Pancreas (tissue), 10 donors: ENCODE data around the gene ZSCAN1. TPM values are rescaled to one million over a fixed set of nuclear protein-coding genes. Genes with fewer than 3 reads are reported as not detected.
A peak's percentile ranks its signal among the peaks of the same experiment; 100 is the strongest.

Source experiments
- ATAC-seq, 4 donors: fragments of 200-7000 bp; cut with Tn5 transposase; one replicate each; pipeline versions ENCODE4 v1.8.0 to v1.9.1; 2020; ENCODE audit warnings: mild to moderate bottlenecking in 4 of 4, moderate library complexity in 4 of 4
- DNase-seq, 6 donors: peaks; one replicate each; pipeline ENCODE4 v3.0.0-alpha.2; 2020
- FAIRE-seq: peaks from 2 replicates; lab custom pipeline; 2012; peaks lifted over from hg19 to GRCh38; lab: Jason Lieb, UNC
- H3K27ac ChIP-seq, 4 donors: fragments of 200-600 bp; sonication (generic); 1 replicate in 3 of 4; 2 replicates in 1 of 4; pipeline versions ENCODE4 v1.5.0 to v1.8.0; 2020
- H3K27me3 ChIP-seq, 4 donors: fragments of 200-600 bp; one replicate each; pipeline ENCODE4 v1.8.0; 2021
- H3K36me3 ChIP-seq, 3 donors: fragments of 200-600 bp; sonication (generic) in 1 of 3; one replicate each; pipeline versions ENCODE4 v1.5.0 to v1.8.0; 2020 to 2021
- H3K4me1 ChIP-seq, 3 donors: fragments of 200-600 bp; one replicate each; pipeline ENCODE4 v1.8.0; 2021
- H3K4me3 ChIP-seq, 4 donors: fragments of 200-600 bp; sonication (generic) in 2 of 4; one replicate each; pipeline versions ENCODE4 v1.5.0 to v1.8.0; 2020 to 2021
- H3K9me3 ChIP-seq, 4 donors: fragments of 200-600 bp; one replicate each; pipeline ENCODE4 v1.8.0; 2021
- WGBS, 2 donors: extraction: QIAGEN DNeasy Blood & Tissue Kit; methylation state at CpG; one replicate each; pipeline ENCODE4 v1.1.7; 2013; 5-methylcytosine and 5-hydroxymethylcytosine counted together
- intact Hi-C, 3 donors: fragments of 100-400 bp; cut with DNase I; formaldehyde crosslinking; loops; one replicate each; pipeline versions ENCODE4 v1.11.1 to v1.14.2; 2022
- polyA plus RNA-seq, 2 donors: library from polyadenylated mRNA; stranded (reverse); fragments of 200-250 nt; gene quantifications; one replicate each; pipeline ENCODE4 v1.2.3, GENCODE V29; 2013
- total RNA-seq, 6 donors: library from RNA; stranded (reverse); fragmentation: NEBNext Ultra II Directional in 4 of 6; extraction: Animal tissue kit (Norgen Biotek cat#: 25700) in 4 of 6; gene quantifications; one replicate each; pipeline versions ENCODE4 v1.2.1 to v1.2.4, GENCODE V29; 2021 to 2023
- TF ChIP-seq, protein P1 (sequence below), 4 donors: fragments of 200-600 bp; sonication (generic) in 3 of 4; IDR thresholded peaks; one replicate each; pipeline versions ENCODE4 v1.5.0 to v1.8.0; 2021; ENCODE audit warnings: antibody characterized with exemption in 4 of 4
- donor health status: healthy with polysubstance abuse.
- donor health status: DM: no; HTN: no; CAD: no; lungs with moderate emphysema.
- donor health status: DM: no; HTN: no; CAD: no.
- donor health status: control.
- donor health status: control.
- donor health status: Bipolar disorder and iron deficiency.
- donor health status: DM: yes; HTN: yes; CAD: no.
- donor health status: DM: no; HTN: no; CAD: no.
- donor health status: DM: no; HTN: no; CAD: no.
- donor health status: DM: yes; HTN: yes; CAD: no.

ZSCAN1 gene
- total and polyA plus RNA-seq, 8 donors: 0.25 to 7.1 (median 0.34) TPM; not detected in 1

DNA sequence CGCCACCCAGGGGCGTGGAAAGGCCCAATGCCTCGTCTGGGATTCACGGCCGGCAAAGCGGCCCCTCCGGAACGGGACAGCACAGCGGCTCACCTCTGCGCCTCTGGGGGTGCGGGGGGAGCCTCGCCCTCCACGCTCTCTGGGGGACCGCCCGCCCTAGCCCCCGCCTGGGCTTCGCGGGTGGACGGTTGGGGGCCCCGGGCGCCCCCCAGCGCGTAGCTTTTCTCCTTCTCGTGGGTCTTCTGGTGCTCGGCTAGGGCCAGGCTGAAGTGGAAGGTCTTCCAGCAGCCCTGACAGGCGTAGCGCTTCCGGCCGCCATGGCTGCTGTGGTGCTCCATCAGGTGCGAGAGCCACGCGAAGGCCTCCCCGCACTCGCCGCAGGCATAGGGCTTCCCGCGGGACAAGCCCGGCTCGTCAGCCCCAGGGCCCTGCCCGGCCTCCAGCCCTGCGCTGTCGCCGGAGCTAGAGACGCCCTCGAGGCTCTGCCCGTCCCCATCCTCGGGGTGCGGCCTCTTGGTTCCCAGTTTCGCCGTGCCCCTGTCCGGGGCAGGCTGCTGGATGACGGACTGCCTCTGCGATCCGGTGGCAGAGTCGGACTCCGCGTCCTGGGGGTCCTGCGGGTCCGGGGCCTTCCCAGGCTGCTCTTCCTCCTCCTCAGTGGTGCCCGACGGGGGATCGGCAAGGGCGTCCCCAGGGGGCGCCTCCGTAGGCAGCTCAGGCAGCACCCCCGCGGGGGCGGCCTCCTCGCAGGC lies 50.9 kb downstream of the ZSCAN1 start:
- TF ChIP-seq, protein P1, sequence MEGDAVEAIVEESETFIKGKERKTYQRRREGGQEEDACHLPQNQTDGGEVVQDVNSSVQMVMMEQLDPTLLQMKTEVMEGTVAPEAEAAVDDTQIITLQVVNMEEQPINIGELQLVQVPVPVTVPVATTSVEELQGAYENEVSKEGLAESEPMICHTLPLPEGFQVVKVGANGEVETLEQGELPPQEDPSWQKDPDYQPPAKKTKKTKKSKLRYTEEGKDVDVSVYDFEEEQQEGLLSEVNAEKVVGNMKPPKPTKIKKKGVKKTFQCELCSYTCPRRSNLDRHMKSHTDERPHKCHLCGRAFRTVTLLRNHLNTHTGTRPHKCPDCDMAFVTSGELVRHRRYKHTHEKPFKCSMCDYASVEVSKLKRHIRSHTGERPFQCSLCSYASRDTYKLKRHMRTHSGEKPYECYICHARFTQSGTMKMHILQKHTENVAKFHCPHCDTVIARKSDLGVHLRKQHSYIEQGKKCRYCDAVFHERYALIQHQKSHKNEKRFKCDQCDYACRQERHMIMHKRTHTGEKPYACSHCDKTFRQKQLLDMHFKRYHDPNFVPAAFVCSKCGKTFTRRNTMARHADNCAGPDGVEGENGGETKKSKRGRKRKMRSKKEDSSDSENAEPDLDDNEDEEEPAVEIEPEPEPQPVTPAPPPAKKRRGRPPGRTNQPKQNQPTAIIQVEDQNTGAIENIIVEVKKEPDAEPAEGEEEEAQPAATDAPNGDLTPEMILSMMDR (IDR thresholded peaks at IDR 0.05): no peak
- no peaks in the 10 kb centered on the region for H3K9me3 ChIP-seq
- intact Hi-C loops: no loop called here
- H3K27me3 ChIP-seq: no peaks in the 10 kb centered on the region
- no peak overlapping the region for H3K4me3 ChIP-seq
- no peak overlapping the region for H3K27ac ChIP-seq
- no peaks in the 10 kb centered on the region for H3K4me1 ChIP-seq
- ATAC-seq: no peak
- WGBS, 2 donors: 98% methylated on average over 61 to 69 of the region's 69 CpGs
- FAIRE-seq: no peak
- H3K36me3 ChIP-seq: peaks cover 4 to 24% (median 8%) of the 10 kb centered on the region in 3 donors
- DNase-seq: no peak

DNA sequence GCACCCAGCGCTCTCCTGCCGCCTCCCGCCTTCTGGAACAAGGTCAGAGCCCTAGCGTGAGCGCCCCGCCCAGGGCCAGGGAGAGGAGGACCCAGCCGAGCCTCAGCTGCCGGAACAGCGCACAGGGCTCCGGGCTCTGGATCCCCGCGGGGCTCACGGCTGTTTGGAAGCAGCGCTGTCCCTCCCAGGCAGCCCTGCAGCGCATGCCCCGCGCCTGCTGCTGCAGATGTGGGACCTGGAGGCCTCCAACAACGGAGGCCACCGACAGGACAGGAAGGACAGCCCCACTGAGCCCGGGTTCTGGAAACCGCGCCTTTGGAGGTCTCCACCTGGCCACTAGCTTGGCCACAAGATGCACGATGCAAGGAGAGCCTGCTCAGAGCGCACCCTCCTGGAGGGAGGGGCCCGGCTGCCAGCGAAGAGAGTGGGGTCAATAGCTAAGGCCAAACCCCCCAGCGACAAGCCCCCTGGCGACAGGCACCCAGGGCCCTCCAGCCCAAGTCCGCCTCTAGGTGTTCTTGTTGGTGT lies 51.6 kb downstream of the ZSCAN1 start:
- H3K4me1 ChIP-seq: no peaks in the 10 kb centered on the region
- peak in 1 of 6 donors; percentile 60 for DNase-seq
- no peaks in the 10 kb centered on the region for H3K9me3 ChIP-seq
- TF ChIP-seq, protein P1 (IDR thresholded peaks at IDR 0.05): no peak
- intact Hi-C loops: no loop called here
- H3K36me3 ChIP-seq: peaks cover 4 to 24% (median 8%) of the 10 kb centered on the region in 3 donors
- WGBS, 2 donors: 94 to 98% methylated on average over 25 to 29 of the region's 29 CpGs
- ATAC-seq: no peak
- FAIRE-seq: no peak
- H3K4me3 ChIP-seq: no peak overlapping the region
- no peaks in the 10 kb centered on the region for H3K27me3 ChIP-seq
- no peak overlapping the region for H3K27ac ChIP-seq

DNA sequence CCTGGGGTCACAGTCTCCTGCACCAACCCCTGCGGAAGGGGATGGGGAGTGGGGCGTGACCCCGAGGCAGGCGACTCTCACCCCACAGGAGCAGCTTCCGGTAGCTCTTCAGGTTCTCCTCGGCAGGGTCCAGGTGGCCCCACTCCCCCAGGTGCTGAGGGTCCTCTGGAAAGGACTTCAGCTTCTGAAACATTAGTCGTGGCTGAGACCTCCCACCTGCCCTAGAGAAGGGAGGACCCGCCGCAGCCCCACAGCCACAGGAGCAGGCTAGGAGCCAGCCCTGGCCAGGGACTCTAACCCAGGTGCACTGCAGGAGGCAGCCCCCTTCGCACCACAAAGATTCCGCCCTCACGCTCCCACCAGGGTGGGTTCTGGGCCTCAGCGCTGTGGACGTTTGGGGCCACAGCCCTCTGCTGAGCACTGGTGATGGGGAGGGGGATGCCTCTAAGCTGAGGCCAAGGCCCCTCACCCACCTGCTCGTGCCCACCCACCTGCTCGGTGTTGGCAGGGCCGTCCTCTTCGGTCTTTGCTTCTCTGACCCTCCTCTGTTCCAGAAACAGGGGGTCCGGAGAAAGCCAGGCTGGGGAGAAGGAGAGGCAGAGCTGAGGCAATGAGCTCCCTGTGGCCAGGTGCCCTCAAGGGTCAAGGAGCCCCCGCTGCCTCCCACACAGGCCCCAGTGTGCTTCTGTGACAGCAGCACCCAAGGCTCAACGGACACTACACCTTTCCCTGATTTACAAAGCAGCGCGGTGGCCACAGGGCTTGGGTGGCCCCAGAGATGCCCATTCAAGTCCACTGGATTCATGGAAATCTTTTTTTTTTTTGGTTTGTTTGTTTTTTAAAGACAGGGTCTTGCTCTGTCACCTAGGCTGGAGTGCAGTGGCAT lies 53.2 kb downstream of the ZSCAN1 start:
- Histone ChIP-seq H3K9me3 (no peaks in the 10 kb centered on the region), H3K4me3 (no peak overlapping the region), H3K4me1 (no peaks in the 10 kb centered on the region), H3K36me3 (peaks cover 4 to 24% (median 8%) of the 10 kb centered on the region in 3 donors), H3K27me3 (no peaks in the 10 kb centered on the region), H3K27ac (no peak overlapping the region)
- intact Hi-C loops: no loop called here
- TF ChIP-seq, protein P1 (IDR thresholded peaks at IDR 0.05): no peak
- FAIRE-seq: no peak
- ATAC-seq: no peak
- no peak for DNase-seq
- WGBS, 2 donors: 95 to 97% methylated on average over 22 to 23 of the region's 23 CpGs

DNA sequence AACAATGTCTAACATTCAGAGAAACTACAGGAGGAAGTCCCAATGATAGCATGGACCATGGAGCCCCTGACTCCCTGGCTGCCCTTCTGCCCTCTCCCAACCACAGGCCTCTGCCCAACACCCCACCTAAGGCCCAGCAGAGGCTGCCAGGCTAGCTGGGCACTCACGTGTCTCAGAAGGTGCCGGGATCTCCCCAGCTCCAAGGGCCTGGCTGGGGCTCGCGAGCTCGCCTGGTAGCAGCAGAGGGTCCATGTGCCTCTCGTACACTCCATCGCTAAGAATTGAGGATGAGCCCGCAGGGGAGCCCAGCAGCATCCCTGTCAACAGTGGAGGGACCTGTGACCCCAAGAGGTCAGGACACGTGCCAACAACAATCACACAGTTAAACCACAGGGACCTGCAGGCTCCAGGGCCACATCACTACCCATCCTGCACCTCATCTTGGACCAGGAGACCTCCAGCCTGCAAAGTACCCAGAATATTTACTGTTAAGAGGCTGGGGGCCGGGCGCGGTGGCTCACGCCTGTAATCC lies 54.8 kb downstream of the ZSCAN1 start:
- intact Hi-C loops: no loop called here
- ATAC-seq: no peak
- no peak for FAIRE-seq

More for the DNA sequence above, 54.8 kb downstream of the ZSCAN1 start:
- 96 to 99% methylated on average over 13 of the region's 13 CpGs for WGBS, 2 donors
- Histone ChIP-seq H3K9me3 (no peaks in the 10 kb centered on the region), H3K36me3 (peaks cover 4 to 24% (median 8%) of the 10 kb centered on the region in 3 donors), H3K27ac (no peak overlapping the region), H3K27me3 (no peaks in the 10 kb centered on the region), H3K4me3 (no peak overlapping the region), H3K4me1 (no peaks in the 10 kb centered on the region)
- TF ChIP-seq, protein P1 (IDR thresholded peaks at IDR 0.05): no peak
- no peak for DNase-seq
